Neural progenitor cell (in vitro differentiated cells): ENCODE results near the gene ZNF385D. TPM values are rescaled to one million over a fixed set of nuclear protein-coding genes. Genes with fewer than 3 reads are reported as not detected.
A peak's percentile ranks its signal among the peaks of the same experiment; 100 is the strongest.

Source experiments
- DNase-seq: peaks from one replicate; pipeline ENCODE4 v3.0.0-alpha.2; 2016; ENCODE audit warnings: low spot score
- H2AFZ ChIP-seq: fragments of 200-600 bp; sonication (generic); replicated peaks from 2 replicates; pipeline ENCODE4 v1.6.1; 2016; ENCODE audit warnings: antibody characterized with exemption
- H3F3A ChIP-seq: fragments of 200-600 bp; sonication (generic); 2 replicates; pipeline ENCODE4 v1.6.1; 2016; ENCODE audit warnings: antibody characterized with exemption, low read depth
- H3K27ac ChIP-seq: fragments of 200-600 bp; sonication (generic); 2 replicates; pipeline ENCODE4 v1.5.1; 2016; ENCODE audit warnings: mild to moderate bottlenecking
- H3K27me3 ChIP-seq: fragments of 200-600 bp; sonication (generic); 2 replicates; pipeline ENCODE4 v1.6.1; 2016; ENCODE audit warnings: mild to moderate bottlenecking, moderate library complexity
- H3K36me3 ChIP-seq: fragments of 200-600 bp; sonication (generic); 2 replicates; pipeline ENCODE4 v1.5.1; 2016
- H3K4me1 ChIP-seq: fragments of 200-600 bp; sonication (generic); 2 replicates; pipeline ENCODE4 v1.6.1; 2016; ENCODE audit warnings: mixed run types
- H3K4me2 ChIP-seq: fragments of 200-600 bp; sonication (generic); 2 replicates; pipeline ENCODE4 v1.6.1; 2016
- H3K4me3 ChIP-seq: fragments of 200-600 bp; sonication (generic); 2 replicates; pipeline ENCODE4 v1.5.1; 2016
- H3K79me2 ChIP-seq: fragments of 200-600 bp; sonication (generic); 2 replicates; pipeline ENCODE4 v1.6.1; 2016; ENCODE audit warnings: low read depth
- H3K9ac ChIP-seq: fragments of 200-600 bp; sonication (generic); 2 replicates; pipeline ENCODE4 v1.6.1; 2016
- H3K9me3 ChIP-seq: fragments of 200-600 bp; sonication (generic); 2 replicates; pipeline ENCODE4 v1.5.1; 2016; ENCODE audit warnings: low read depth
- H4K20me1 ChIP-seq: fragments of 200-600 bp; sonication (generic); 2 replicates; pipeline ENCODE4 v1.6.1; 2016; ENCODE audit warnings: low read depth
- H3K27ac Mint-ChIP-seq: 3 replicates; pipeline ENCODE4 v1.8.0; 2021; ENCODE audit warnings: mixed read lengths
- H3K27me3 Mint-ChIP-seq: 2 replicates; pipeline ENCODE4 v1.8.0; 2022; ENCODE audit warnings: low read depth, mild to moderate bottlenecking, inconsistent platforms, moderate library complexity, mixed read lengths; ENCODE audit not compliant: insufficient read depth
- H3K36me3 Mint-ChIP-seq: 3 replicates; pipeline ENCODE4 v1.8.0; 2021; ENCODE audit warnings: mixed read lengths
- H3K4me1 Mint-ChIP-seq: 3 replicates; pipeline ENCODE4 v1.8.0; 2021; ENCODE audit warnings: mixed read lengths
- H3K4me3 Mint-ChIP-seq: 3 replicates; pipeline ENCODE4 v1.8.0; 2021; ENCODE audit warnings: mild to moderate bottlenecking, moderate library complexity, mixed read lengths
- H3K9me3 Mint-ChIP-seq: 3 replicates; pipeline ENCODE4 v1.8.0; 2020; ENCODE audit warnings: mixed read lengths
- EZH2 ChIP-seq: fragments of 200-600 bp; sonication (generic); IDR thresholded peaks from 2 replicates; pipeline ENCODE4 v1.6.1; 2017; ENCODE audit warnings: antibody characterized with exemption, mild to moderate bottlenecking, moderate library complexity
- EZH2phosphoT487 ChIP-seq: fragments of 200-600 bp; sonication (generic); IDR thresholded peaks from 2 replicates; pipeline ENCODE4 v1.6.1; 2017; ENCODE audit warnings: antibody characterized with exemption
- total RNA-seq: library from RNA; depleted of rRNA; stranded (reverse); fragments of >200 nt; gene quantifications from 2 replicates; pipeline ENCODE4 v1.2.3, GENCODE V29; 2015; ENCODE audit warnings: low replicate concordance
- TF ChIP-seq, protein P1 (sequence below): fragments of 200-600 bp; sonication (generic); IDR thresholded peaks from 2 replicates; pipeline ENCODE4 v1.5.1; 2017; ENCODE audit warnings: antibody characterized with exemption, mild to moderate bottlenecking

The ZNF385D gene
- total RNA-seq, 1 donor from 2014 or later = 4.4 TPM

DNA sequence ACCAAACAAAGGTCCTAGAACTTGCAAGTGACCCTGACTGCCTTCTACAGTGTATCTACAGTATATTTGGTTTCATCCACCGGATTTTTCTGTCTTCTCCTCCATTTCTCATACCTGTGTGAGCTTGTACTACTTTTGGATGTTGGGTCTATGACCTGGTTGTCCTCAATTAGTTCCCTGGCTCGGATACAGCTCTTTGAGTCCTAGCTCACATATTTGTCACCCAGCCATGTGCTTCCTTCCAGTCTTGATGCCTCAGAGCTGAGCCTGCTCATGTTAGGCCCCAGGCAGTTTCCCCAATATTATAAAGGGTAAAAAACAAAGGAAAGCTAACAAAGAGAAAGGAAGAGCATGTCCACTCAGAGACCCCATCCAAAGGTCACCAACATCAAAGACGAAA, 28.2 kb downstream of the ZNF385D start:
- H3K9me3 ChIP-seq = no peaks in the 10 kb centered on the region

GRCh38 chr3:21722301-21722700, 28.7 kb downstream of the ZNF385D start:
- H2AFZ ChIP-seq = no peak overlapping the region
- no peaks in the 10 kb centered on the region for H3F3A ChIP-seq
- no peaks in the 10 kb centered on the region for H4K20me1 ChIP-seq
- Mint-ChIP-seq H3K36me3 (no peaks in the 10 kb centered on the region), H3K4me3 (no peak overlapping the region), H3K27me3 (peaks cover 2% of the 10 kb centered on the region), H3K4me1 (no peaks in the 10 kb centered on the region), H3K27ac (no peak overlapping the region), H3K9me3 (peaks cover 13% of the 10 kb centered on the region)
- no peaks in the 10 kb centered on the region for H3K27me3 ChIP-seq
- DNase-seq = no peak
- H3K9ac ChIP-seq = no peak overlapping the region
- H3K4me2 ChIP-seq = no peak overlapping the region
- no peaks in the 10 kb centered on the region for H3K4me1 ChIP-seq
- TF ChIP-seq EZH2phosphoT487 = no peak
- no peak for TF ChIP-seq EZH2
- TF ChIP-seq, protein P1, sequence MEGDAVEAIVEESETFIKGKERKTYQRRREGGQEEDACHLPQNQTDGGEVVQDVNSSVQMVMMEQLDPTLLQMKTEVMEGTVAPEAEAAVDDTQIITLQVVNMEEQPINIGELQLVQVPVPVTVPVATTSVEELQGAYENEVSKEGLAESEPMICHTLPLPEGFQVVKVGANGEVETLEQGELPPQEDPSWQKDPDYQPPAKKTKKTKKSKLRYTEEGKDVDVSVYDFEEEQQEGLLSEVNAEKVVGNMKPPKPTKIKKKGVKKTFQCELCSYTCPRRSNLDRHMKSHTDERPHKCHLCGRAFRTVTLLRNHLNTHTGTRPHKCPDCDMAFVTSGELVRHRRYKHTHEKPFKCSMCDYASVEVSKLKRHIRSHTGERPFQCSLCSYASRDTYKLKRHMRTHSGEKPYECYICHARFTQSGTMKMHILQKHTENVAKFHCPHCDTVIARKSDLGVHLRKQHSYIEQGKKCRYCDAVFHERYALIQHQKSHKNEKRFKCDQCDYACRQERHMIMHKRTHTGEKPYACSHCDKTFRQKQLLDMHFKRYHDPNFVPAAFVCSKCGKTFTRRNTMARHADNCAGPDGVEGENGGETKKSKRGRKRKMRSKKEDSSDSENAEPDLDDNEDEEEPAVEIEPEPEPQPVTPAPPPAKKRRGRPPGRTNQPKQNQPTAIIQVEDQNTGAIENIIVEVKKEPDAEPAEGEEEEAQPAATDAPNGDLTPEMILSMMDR = no peak
- no peak overlapping the region for H3K27ac ChIP-seq
- no peaks in the 10 kb centered on the region for H3K79me2 ChIP-seq
- H3K9me3 ChIP-seq = no peaks in the 10 kb centered on the region
- H3K36me3 ChIP-seq = no peaks in the 10 kb centered on the region
- no peak overlapping the region for H3K4me3 ChIP-seq

More for the DNA sequence above, 28.2 kb downstream of the ZNF385D start:
- no peak overlapping the region for H3K4me3 Mint-ChIP-seq
- H3K36me3 Mint-ChIP-seq = no peaks in the 10 kb centered on the region
- TF ChIP-seq, protein P1 = no peak
- TF ChIP-seq EZH2 (no peak), EZH2phosphoT487 (no peak)
- H2AFZ ChIP-seq = no peak overlapping the region
- H4K20me1 ChIP-seq = no peaks in the 10 kb centered on the region
- no peak overlapping the region for H3K9ac ChIP-seq
- H3K4me2 ChIP-seq = no peak overlapping the region
- no peaks in the 10 kb centered on the region for H3K4me1 Mint-ChIP-seq
- no peaks in the 10 kb centered on the region for H3K79me2 ChIP-seq
- H3K4me3 ChIP-seq = no peak overlapping the region
- H3K27me3 Mint-ChIP-seq = peaks cover 2% of the 10 kb centered on the region
- no peaks in the 10 kb centered on the region for H3K27me3 ChIP-seq
- H3K27ac ChIP-seq = no peak overlapping the region
- peaks cover 13% of the 10 kb centered on the region for H3K9me3 Mint-ChIP-seq
- no peaks in the 10 kb centered on the region for H3K4me1 ChIP-seq
- no peak overlapping the region for H3K27ac Mint-ChIP-seq
- DNase-seq = no peak
- H3K36me3 ChIP-seq = no peaks in the 10 kb centered on the region
- H3F3A ChIP-seq = no peaks in the 10 kb centered on the region

DNA sequence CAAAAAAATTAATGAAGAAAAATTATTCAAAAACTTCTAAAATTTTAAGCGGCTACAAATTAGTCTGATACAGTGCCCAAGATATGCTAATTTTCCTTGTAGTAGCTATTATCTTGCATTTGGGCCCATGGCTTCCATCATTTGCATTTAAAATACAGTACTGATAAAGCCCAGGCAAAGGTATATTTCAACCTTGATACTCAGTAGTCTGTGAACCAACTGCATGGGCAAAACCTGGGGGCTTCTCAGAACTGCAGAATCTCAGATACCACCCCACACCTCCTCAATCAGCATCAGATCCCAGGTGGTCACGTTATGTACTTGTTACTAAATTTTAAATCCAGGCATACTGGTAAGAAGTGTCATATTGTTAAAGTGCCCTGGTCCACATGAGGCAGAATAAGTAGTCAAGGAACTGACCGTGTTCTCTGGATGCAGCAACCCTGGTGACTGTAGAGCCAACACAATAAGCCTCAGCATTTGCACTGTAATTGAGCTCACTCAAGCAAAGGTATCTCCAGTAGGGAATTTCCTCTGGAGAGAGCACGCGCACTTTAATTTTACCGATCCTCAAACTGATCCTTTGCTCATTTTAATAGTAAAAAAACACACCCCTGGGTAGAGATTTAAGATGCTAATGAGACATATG, 31.9 kb downstream of the ZNF385D start:
- Histone ChIP-seq H3F3A (no peaks in the 10 kb centered on the region), H3K79me2 (no peaks in the 10 kb centered on the region), H3K9ac (no peak overlapping the region), H3K9me3 (no peaks in the 10 kb centered on the region), H3K4me1 (no peaks in the 10 kb centered on the region), H3K36me3 (no peaks in the 10 kb centered on the region), H3K27me3 (no peaks in the 10 kb centered on the region), H3K4me3 (no peak overlapping the region), H4K20me1 (no peaks in the 10 kb centered on the region), H3K27ac (no peak overlapping the region), H3K4me2 (no peak overlapping the region), H2AFZ (no peak overlapping the region)
- peaks cover 8% of the 10 kb centered on the region for H3K9me3 Mint-ChIP-seq
- no peak overlapping the region for H3K27ac Mint-ChIP-seq
- H3K27me3 Mint-ChIP-seq = peaks cover 2% of the 10 kb centered on the region
- TF ChIP-seq, protein P1 = no peak
- TF ChIP-seq EZH2 (no peak), EZH2phosphoT487 (no peak)
- H3K4me3 Mint-ChIP-seq = no peak overlapping the region
- no peaks in the 10 kb centered on the region for H3K4me1 Mint-ChIP-seq
- peak; percentile 21 for DNase-seq
- H3K36me3 Mint-ChIP-seq = no peaks in the 10 kb centered on the region
